Skeletal muscle cell (primary cell): ENCODE results near the gene ACLY.

Experiments used
- DNase-seq: peaks from one replicate; pipeline ENCODE4 v3.0.0-alpha.2; 2010; ENCODE audit warnings: low read depth
- H3K4me3 ChIP-seq: 2 replicates; pipeline ENCODE4 v1.5.1; 2011; ENCODE audit warnings: low read depth, mild to moderate bottlenecking, control low read depth, low read length, moderate library complexity

Gene ACLY

DNA sequence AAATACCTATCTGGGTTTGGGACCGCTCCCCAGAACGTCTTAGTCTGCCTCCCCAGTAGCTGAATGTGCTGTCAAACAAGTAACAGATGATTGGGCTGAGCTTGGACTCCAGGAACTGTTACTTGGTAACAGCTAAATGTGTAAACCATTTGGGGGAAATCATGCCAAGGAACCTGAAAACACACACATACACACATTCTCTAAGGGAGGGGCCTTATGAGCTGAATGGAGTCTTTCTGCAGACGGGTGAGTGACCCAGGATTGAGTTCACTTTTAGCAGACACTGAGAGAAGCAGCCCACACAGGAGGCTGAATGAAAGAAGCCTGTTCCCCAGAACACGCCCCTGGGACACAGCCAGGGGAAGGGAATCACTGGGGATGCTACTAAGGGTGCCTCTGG lies 1.6 kb downstream of the ACLY start:
- peak overlapping the region; percentile 96 for H3K4me3 ChIP-seq
- no peak for DNase-seq

DNA sequence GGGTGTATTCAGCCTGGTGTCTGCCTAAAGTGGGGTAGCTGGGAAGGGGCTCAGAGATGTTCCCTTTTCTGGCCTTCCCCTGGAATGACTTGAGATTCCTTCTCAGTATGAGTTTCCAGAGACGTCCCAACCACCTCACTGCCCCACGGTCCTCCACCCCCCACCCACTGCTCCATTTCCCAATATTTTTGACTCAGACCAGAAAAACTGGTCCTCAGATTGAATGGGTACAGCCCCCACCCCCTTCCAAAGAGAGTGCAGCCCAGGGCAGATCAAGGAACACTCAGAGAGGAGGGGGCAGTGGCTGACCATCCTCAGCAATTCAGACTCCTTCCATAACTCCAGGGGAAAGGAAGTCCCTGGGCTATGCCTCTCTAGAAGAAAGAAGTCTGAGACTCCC lies 3.2 kb downstream of the ACLY start:
- no peak overlapping the region for H3K4me3 ChIP-seq
- DNase-seq: no peak

DNA sequence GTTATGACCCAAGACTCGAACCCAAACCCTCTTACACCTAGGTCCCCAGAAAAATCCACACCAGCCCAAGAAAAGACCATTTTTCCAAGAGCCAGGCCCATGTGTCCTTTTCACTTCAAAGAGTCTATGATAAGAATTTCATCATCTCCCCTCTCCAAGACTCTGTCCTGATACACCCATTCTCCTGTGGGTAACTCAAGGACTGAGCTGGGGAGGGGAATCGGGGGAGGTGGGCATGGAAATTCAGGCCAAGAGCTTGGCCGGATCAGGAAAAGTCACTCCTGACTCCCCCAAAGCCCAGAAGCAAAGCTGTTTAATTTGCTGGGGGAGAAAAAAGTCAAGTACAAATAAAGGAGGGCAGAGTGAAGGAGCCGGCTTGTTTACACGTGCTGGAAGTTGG lies 3.7 kb downstream of the ACLY start:
- H3K4me3 ChIP-seq: no peak overlapping the region
- DNase-seq: no peak

DNA sequence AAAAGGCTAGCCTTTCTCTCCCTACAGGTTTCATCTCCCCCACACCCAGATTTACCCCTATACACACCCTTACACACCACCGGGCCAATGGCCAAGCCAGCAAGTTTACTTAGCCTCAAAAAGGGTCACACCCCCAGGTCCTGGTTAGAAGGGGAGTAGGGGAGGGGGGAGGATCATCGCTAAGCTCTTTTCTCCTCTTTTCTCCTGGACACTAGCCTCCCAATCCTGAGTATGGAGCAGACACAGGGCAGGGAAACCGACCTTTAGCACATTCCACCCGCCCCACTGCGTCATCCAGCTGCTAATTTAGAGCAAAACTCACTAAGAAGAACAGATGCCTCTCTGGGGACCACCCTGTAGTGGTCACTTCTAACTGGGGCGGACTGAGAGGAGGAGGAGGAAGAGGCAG lies 4.4 kb downstream of the ACLY start:
- H3K4me3 ChIP-seq: no peak overlapping the region
- DNase-seq: peak; percentile 25

DNA sequence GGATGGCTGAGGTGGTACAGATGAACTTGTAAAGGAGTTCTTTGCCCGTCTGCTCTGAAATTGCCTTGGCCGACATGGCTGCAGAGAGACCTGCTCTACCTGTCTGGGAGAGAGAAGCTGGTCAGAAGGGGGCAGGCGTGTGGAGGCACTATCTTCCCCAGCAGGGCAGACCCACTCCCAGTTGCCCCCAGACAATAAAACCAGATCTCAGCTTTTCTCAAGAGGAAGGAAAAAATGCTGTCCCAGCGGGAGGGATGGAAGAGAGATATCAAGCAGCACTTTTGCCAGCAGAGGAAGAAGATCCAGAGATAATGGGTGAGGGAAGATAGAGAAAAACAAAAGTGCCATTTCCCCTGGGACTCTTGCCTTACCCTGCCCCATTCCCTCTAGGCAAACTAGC lies 5.0 kb downstream of the ACLY start:
- H3K4me3 ChIP-seq: no peak overlapping the region

DNA sequence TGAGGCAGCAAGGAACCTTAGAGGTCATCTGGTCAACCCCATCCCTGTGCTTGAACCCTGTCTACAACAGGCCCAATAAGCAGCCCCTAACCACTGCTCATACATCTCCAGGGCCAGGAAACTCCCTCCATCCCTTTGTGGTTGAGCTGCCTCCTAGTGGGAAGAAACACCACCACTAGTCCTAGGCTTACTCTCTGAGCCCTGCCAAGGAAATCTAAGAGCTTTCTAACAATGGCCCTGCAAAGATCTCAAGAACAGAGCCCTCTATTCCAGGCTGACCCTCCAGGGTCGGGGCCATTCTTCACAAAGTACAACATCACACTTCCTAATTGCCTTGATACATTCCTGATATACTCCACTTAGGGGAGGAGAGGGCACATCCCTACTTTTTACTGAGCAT lies 5.8 kb downstream of the ACLY start:
- no peak overlapping the region for H3K4me3 ChIP-seq

More for the DNA sequence above, 5.0 kb downstream of the ACLY start:
- DNase-seq: no peak

DNA sequence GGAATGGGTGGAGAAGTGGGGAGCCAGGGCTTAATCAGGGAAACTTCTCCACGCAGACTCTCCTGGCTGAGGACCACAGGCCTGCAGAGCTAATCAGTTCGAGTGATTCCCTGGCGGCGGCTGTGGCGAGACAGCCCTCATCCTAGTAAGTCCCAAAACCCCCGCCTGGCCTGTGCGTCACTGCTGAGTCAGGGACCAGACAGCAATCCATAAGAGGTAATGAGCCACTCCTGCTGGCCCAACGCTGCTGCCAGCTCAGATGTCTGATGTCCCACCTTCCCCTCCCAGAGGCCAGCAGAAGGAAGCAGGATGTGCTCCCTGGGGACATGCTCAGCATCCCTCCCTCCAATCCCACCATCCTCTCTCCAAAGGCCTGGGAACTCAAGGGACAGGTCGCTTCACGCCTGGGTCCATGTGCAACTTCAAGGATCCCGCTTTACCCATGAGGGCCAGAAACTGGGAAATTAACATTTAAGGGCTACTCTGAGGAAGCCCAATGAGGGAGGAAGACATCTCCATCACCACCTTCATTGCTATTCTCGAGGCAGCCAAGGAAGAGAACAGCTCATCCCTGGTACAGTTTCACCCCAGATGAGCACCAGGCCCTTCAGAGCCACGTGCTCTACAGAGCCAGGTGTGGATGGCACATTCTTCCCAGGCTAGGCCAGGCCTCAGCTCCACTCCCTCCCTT lies 7.9 kb downstream of the ACLY start:
- DNase-seq: peak; percentile 94
- H3K4me3 ChIP-seq: no peak overlapping the region

More for the DNA sequence above, 5.8 kb downstream of the ACLY start:
- DNase-seq: no peak

DNA sequence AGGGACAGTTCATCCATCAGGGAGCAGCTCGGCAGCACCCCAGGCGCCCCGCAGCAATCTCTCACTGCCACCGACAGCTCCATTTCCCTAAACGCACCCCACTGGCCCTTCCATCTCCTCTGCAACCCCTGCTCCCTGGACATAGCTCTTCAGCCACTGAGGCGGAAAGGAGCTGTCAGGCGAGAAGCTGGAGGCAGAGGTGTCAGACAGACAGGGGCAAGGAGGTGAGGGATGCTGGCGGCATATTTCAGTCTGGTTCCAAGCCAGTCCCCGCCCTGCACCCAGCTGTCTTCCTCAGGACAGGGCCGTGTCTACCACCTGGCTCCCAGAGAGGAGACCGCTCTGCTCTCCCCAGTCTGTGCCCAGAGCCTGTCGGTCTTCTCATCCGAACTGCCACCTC lies 9.7 kb downstream of the ACLY start:
- DNase-seq: no peak
- no peak overlapping the region for H3K4me3 ChIP-seq

DNA sequence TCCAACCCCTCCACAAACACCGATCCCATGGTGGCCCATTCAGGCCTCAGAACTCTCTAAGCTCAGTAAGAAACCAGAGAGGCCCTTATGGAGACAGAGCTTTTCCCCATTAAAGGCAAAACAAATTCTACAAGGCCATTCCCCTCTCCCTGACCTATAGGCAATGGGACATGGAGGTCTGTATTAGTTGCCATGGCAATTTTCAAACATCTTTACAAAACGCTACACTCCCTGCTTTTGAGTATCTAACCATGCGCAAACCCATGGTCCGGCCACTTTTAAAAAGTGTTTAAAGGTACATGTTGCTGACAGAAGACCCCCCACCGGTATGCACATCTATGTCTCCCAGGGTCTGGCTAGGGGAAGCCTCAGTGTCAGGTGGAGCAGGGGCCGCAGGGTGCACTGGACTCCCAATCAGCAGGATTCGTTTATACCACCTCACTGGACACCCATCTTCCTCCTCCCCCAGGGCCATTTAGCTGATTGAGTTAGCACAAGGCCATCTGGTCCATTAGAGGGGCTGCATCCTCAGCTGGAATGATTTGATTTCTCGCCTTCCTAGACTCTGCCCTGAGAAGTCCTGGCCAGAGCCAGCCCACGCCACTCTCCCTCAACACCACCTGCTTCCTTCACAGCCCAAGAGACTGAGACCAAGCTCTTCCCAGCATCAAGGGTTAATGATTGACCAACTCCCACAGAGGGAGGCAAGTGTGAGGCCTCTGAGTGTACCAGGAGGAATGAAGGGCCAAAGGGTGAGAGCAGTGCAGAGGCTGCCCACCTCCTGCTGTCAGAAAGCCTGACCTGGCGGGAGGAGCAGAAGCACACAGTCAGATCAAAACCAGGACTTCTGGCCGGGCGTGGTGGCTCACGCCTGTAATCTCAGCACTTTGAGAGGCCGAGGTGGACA lies 10.9 kb downstream of the ACLY start:
- H3K4me3 ChIP-seq: no peak overlapping the region
- no peak for DNase-seq

DNA sequence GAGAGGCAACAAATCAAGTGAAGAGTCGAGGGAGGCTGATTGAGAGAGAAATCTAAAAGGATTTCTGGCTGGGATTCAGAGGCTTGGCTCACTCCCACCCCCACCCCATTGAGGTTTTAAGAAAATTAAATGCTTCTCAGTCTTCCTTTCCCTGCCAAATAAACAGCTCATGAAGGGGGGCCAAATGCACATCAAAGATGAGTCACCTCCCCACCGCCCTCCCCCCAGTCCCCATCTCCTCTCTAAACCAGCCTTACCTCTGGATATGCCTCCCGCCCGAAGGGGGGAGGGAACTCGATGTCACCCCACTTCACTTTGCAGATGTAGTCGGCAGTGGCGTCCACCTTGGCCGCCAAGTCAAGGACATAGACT lies 11.6 kb downstream of the ACLY start:
- peak; percentile 37 for DNase-seq
- H3K4me3 ChIP-seq: no peak overlapping the region

DNA sequence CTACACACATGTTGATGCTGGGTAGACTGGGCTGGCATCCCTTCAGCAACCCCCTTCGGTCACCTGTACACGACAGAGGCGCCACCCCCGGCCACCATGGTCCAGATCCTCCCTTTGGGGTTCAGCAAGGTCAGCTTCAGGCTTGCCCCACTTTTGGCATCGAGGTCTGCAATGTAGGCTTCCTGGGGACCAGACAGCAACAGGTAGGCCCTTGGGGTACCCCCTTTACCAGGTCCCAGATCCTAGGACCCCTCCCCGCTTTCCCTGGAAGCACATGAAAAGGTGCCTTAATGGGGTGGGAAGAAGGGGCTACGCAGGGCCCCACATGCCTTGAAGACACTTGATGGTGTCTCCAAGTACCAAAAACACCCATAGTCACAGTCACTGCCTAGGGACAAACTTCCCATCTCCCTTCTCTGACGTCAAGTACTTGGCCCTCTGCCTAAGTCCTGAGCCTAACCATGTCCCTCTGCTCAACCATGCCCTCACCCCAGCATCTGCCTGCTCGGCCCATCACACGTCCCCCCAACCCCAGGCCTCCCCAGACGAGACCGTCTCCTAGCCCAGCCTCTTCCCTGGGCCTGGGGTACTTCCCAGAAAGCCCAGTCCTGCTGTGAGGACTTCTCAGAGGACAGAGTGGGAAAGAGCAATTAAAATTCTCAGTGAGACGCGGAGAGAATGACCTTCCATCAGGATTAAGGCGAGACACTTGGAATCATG lies 12.1 kb downstream of the ACLY start:
- H3K4me3 ChIP-seq: no peak overlapping the region
- no peak for DNase-seq

DNA sequence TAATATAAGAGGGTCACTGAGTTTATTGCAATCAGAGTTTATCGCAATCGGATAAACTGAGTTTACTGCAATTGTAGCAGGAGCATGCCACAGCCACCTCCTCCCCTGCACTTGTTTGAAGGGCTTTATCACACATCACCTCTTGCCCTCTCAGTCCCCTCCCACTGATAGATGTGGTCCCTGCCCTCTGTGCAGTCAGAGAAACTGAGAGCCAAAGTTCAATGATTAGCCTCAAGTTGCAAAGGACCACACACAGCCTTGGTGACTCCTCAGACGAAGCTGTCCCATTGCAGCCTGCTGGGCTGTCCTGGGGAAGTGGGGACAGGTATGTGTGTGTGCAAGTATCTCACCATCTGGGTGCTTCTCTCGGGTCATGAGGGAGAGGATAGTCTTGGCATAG lies 13.6 kb downstream of the ACLY start:
- no peak for DNase-seq
- H3K4me3 ChIP-seq: no peak overlapping the region

DNA sequence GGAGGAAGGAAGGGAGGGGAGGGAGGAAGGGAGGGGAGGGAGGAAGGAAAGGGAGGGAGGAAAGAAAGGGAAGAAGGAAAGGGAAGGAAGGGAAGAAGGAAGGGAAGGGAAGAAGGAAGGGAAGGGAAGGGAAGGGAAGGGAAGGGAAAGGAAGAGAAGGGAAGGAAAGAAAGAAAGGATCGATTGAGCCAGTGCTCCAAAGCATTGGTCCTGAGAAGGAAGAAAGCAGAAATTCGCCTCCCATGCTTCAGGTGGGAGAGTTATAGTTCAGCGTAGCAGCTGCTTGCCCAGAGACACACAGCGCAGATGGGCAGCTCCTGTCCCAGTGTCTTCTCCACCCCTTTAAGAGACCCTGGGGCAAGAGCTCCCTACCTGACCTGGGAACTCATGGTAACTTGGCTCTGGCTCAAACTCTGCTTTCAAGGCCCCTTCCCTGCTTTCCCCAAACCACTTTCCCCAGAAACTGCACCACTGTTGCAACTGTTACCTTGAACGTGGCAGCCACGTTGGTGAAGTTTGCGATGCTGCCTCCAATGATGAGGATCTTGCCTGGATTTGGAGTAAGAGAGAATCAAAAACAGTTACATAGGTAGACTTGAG lies 14.4 kb downstream of the ACLY start:
- H3K4me3 ChIP-seq: no peak overlapping the region
- DNase-seq: no peak

DNA sequence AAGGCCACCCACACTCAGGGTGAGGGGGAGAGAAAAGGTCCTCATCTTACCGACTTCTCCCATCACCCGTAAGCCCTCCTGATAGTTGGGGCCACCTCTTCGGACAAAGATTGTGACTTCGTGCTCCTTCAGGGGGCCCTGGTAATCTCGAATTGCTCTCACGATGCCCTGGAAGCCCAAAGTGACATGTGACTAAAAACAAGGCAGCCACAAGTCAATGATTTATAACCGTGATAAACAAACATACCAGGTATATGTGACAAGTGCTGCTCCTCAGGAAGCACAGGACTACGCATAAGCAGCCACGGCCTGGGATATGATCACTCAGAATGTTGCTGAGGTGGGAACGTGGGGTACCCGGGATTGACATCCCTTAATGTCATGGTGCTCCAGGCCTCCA lies 17.1 kb downstream of the ACLY start:
- DNase-seq: no peak
- no peak overlapping the region for H3K4me3 ChIP-seq

DNA sequence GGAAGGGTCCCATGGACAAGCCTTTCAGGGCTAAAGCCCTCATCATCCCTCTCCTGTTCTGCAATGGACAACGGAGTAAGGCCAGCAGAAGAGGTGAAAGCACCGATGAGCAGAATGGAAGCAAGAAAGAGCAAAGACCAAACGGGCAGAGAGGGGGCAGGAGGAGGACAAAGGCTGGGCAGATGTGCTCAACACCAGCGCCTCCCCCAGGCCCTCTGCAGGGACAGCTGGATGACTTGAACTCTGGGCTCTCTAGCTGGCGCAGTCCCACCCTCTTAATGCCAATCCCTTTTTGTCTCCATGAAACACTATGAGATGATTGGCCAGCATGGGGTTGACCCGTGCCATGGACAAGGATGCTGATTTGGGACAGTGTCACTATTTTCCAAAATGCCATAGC lies 22.0 kb downstream of the ACLY start:
- DNase-seq: no peak

DNA sequence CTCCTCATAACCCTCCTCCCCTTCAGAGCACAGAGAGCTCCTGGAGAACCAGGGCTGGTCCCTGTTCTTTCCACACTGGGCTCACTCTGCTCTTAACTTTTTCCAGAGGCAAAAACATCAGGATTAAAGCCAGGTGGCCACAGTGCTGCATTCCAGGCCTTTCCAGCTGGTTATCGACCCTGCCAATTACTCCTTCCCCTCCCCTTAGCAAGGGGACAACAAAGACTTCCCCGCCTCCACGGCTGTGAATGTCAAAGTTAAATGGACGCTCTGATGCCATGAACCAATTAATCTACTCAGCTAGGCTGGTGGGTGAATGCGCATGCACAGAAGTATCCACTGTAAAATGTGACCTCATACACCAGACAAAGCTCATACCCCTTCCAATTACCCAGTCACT lies 23.1 kb downstream of the ACLY start:
- no peak overlapping the region for H3K4me3 ChIP-seq
- no peak for DNase-seq

More for the DNA sequence above, 22.0 kb downstream of the ACLY start:
- no peak overlapping the region for H3K4me3 ChIP-seq

DNA sequence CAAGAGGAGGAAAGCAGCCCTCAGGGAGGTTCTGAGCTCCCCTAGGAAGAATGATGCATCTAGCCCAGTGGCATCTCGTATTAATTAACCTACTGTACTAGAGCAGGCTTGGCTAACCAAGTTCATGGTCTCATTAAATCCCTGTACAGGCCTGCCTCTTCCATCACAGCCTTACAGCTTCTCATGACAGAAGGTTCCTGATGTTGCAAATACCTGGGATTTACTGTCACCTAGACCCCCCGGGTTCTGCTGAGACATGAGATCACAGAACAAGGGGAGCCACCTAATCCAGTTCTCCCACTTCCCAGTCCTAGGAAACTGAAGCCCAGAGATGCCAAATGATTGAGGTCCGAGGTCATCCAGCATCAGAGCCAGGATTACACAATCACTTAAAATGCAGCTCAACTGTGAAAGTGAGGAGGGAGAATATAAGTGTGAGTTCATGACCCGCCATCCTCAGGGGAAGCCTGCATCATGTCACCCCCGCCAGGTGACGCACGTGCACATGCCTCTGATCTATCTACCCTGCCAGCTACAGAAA lies 23.9 kb downstream of the ACLY start:
- DNase-seq: peak; percentile 61
- H3K4me3 ChIP-seq: no peak overlapping the region

DNA sequence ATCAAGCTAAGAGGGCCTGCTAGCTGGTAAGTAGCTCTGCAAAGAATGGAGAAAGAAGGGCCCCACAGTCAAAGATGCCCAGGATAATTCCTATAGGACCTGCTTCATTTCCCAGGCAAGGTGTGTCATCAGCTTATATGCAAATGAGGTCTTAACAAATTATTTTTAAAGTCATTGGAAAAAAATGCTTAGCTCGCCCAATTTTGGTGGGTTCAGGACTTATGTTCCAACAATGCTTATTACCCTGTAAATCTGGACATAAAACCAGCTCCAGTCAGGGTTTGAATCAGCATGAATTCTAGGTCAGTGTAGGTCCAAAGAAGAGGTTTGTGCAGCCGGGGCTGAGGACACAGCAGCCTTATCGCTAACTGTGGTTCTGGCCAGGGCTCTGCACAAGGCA lies 25.4 kb downstream of the ACLY start:
- no peak for DNase-seq
- H3K4me3 ChIP-seq: no peak overlapping the region

DNA sequence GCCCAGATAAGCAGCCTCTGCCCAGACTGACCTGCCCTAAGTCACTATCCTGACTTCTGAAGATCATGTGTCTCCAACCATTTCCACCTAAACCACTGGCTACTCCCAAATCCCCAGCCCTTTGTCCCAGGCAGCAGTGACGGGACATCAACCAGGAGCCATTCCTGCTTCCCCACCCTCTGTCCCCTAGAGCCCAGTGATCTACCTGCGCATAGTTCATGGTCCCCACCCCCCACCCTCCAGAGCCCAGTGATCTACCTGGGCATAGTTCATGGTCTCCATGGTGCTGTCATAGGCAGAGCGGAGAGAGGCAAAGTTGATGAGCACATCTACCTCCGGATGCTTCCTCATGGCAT lies 26.8 kb downstream of the ACLY start:
- no peak for DNase-seq
- H3K4me3 ChIP-seq: no peak overlapping the region
